Measurements from ENCODE around the gene ABHD1.
"Not testable (repeated sequence)": the region's sequence is repeated elsewhere in the genome, so short reads cannot be mapped to it uniquely, and the experiment has no call there.

ABHD1 gene

DNA sequence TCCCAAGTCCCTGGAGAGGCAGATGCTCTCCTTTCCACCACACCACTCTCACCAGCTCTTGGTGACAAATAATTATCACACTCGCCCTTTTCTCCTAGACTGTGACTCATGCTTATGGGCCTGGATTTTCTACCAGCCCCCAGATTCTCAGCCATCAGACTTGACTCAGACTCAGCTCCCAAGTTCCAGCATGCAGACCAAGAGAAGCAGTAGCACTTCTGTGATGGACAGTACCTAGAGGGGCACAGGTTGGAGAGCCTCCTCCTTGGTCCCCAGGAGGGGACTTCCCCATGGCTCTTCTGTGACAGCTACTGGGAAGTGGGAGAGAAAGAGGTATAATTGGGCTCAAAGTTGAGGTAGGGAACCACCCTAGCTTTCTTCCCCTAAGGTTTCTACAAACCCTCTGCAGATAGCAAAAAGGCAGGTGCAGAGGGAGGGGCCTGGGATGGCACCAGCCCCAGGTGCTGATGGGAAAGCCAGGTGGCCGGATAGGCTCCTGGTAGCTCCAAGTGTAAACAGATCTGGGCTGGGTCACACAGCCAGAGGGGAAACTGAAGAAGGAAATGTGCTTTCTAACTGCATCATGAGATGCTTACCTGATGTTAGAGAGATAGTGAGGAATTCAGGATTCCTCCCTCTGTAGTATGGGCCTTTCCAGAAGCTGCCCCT lies 29.3 kb downstream of the ABHD1 start:
- H3K4me3 Mint-ChIP-seq: no peak overlapping the region
- H3K9me3 Mint-ChIP-seq (ENCODE audit: low read depth): no peaks in the 10 kb centered on the region
- no peaks in the 10 kb centered on the region for H3K4me1 Mint-ChIP-seq (ENCODE audit: low read depth)
- peaks cover 2% of the 10 kb centered on the region for H3K27me3 Mint-ChIP-seq
- H3K36me3 Mint-ChIP-seq: no peaks in the 10 kb centered on the region
- H3K27ac Mint-ChIP-seq: no peak overlapping the region

DNA sequence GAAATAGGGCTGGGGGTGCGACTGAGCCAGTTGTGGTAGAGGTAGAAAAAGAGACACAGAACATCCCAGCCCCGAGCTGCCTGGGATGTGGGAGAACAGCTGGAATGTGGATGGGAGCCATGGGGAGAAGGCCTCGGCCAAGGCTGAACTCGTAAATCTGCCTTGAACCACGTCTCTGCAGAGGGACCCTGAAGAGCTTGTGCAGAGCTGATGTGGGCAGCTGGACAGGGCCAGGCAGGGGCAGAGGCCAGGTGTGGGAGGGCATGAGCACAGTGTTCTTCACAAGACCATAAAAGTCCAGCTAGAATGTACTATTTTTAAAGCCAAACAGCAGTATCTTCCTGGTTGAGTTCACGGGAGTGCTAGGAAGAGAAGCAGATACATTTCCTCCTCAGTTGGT lies 30.9 kb downstream of the ABHD1 start:
- H3K9me3 Mint-ChIP-seq (ENCODE audit: low read depth): no peaks in the 10 kb centered on the region
- no peaks in the 10 kb centered on the region for H3K4me1 Mint-ChIP-seq (ENCODE audit: low read depth)
- H3K27me3 Mint-ChIP-seq: no peaks in the 10 kb centered on the region
- H3K4me3 Mint-ChIP-seq: no peak overlapping the region
- no peaks in the 10 kb centered on the region for H3K36me3 Mint-ChIP-seq
- H3K27ac Mint-ChIP-seq: no peak overlapping the region

DNA sequence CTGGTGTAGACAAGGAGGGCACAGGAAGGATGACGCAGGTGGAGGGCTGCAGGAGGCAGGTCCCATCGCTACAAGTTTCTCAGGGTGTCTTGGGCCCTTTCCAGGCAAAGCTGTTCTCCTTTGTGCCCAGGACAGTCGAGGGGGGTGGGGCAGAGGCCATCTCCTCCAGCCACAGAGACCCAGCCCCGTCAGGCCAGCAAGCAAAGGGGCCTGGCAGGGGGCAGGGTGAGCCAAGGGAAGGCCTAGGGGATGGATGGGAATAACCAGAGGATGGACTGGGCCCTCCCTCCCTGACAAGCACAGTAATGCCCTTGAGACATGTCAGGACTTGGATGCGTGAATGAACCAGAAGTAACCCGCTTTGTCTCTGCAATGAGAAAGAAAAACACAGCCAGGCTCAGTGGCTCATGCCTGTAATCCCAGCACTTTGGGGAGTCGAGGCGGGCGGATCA lies 31.5 kb downstream of the ABHD1 start:
- Mint-ChIP-seq H3K4me1 (ENCODE audit: low read depth) (no peaks in the 10 kb centered on the region), H3K27ac (no peak overlapping the region)

DNA sequence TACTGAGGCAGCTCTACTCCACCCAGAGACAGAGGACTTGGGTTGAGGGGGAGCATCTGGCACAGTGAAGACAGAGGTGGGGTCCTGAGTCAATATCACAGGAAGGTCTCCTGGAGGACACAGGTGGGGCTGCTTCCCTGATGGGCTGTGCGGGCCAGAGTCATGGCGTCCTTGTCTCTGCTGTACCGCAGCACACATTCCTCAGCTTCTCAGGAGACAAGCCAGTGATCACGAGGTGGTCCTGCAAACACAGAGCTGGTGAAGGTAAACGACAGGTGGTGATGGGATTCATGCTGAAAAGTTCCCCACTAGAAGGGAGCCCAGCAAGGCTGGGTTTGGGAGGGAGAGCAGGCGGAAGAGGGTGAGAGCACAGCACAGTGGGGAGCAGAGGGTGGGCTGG lies 34.9 kb downstream of the ABHD1 start:
- Mint-ChIP-seq H3K36me3 (no peaks in the 10 kb centered on the region), H3K4me1 (ENCODE audit: low read depth) (no peaks in the 10 kb centered on the region), H3K27ac (no peak overlapping the region), H3K4me3 (no peak overlapping the region), H3K27me3 (no peaks in the 10 kb centered on the region), H3K9me3 (ENCODE audit: low read depth) (no peaks in the 10 kb centered on the region)

More for the DNA sequence above, 31.5 kb downstream of the ABHD1 start:
- Mint-ChIP-seq H3K4me3 (no peak overlapping the region), H3K9me3 (ENCODE audit: low read depth) (no peaks in the 10 kb centered on the region), H3K36me3 (no peaks in the 10 kb centered on the region), H3K27me3 (no peaks in the 10 kb centered on the region)

DNA sequence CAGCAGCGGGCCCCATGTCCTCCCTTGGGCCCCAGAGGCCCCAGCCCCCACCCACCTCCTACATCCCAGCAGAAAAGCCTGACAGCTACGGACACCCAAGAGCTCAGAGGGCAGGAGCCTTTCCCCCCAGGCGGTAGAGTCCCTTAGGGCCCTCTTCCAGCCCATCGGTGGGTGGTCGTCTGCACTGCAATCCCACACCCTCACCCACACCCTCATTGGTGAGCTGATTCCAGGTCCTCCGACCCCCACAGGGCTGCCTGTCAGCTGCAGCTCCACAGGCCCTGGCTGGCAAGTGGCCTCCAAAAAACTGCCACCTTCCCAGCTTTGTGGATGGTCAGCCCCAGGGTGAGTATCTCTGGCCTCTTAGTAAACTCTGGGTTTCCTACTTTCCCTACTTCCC lies 35.7 kb downstream of the ABHD1 start:
- Mint-ChIP-seq H3K27me3 (no peaks in the 10 kb centered on the region), H3K4me1 (ENCODE audit: low read depth) (no peaks in the 10 kb centered on the region), H3K9me3 (ENCODE audit: low read depth) (no peaks in the 10 kb centered on the region), H3K36me3 (no peaks in the 10 kb centered on the region), H3K27ac (no peak overlapping the region), H3K4me3 (no peak overlapping the region)

- no peaks in the 10 kb centered on the region for H3K36me3 Mint-ChIP-seq
- H3K4me1 Mint-ChIP-seq (ENCODE audit: low read depth): no peaks in the 10 kb centered on the region
- H3K9me3 Mint-ChIP-seq (ENCODE audit: low read depth): no peaks in the 10 kb centered on the region
- H3K4me3 Mint-ChIP-seq: no peak overlapping the region
- no peaks in the 10 kb centered on the region for H3K27me3 Mint-ChIP-seq
- no peak overlapping the region for H3K27ac Mint-ChIP-seq
These were observed 36.6 kb downstream of the ABHD1 start for GRCh38 chr2:27160191-27160590.

DNA sequence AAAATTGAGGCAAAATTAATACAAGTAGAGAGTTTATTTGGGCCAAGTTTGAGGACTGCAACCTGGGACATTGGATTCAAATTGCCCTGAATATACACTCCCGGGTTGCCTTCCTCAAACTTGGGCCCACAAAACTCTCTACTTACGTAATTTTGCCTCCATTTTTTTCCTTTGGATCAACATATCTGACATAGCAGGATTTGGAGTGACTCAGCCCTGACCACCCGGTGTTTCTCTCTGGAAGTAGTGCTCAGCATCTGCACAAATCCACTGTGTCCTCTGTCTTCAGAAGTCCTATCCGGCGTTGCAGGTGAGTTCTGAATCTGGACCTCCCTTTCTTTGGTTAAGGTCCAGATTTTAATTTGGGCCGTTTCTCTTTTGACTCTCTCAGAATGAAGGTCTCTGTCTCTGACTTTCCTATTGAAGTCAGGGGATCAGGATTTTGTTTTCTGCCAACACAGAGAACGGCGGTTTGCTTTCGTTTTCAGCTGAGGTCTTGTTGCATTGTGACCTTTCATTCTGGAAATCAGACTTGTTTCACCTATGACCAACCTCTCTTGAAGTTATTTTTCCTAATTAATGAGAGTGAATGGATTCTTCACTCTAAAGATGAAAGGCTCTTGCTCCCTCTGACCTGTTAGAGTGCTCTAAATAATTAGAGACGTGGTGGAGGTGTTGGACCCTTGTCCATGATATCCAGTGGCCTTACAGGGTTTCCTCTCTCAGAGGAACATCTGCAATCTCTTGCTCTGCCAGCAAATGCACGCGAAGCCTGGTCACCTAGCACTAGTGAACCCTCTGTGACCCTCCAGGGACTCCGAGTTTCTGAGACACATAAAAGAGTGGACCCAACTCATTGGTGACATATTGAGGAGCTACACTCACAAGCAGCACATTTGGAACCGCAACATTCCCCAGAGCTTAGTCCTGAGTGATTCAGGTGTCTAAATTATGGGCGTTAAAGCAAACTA lies 38.8 kb downstream of the ABHD1 start:
- no peaks in the 10 kb centered on the region for H3K27me3 Mint-ChIP-seq
- H3K9me3 Mint-ChIP-seq (ENCODE audit: low read depth): no peaks in the 10 kb centered on the region
- no peak overlapping the region for H3K4me3 Mint-ChIP-seq
- H3K27ac Mint-ChIP-seq: no peak overlapping the region
- no peaks in the 10 kb centered on the region for H3K36me3 Mint-ChIP-seq
- no peaks in the 10 kb centered on the region for H3K4me1 Mint-ChIP-seq (ENCODE audit: low read depth)

GRCh38 chr2:27164960-27165763 lies 41.5 kb downstream of the ABHD1 start:
- Mint-ChIP-seq H3K9me3 (ENCODE audit: low read depth) (no peaks in the 10 kb centered on the region), H3K27me3 (no peaks in the 10 kb centered on the region), H3K4me1 (ENCODE audit: low read depth) (peaks cover 2% of the 10 kb centered on the region), H3K36me3 (no peaks in the 10 kb centered on the region), H3K27ac (no peak overlapping the region), H3K4me3 (no peak overlapping the region)

- no peak overlapping the region for H3K27ac Mint-ChIP-seq
- H3K4me1 Mint-ChIP-seq (ENCODE audit: low read depth): peaks cover 4% of the 10 kb centered on the region
- peak overlapping the region; percentile 46 for H3K4me3 Mint-ChIP-seq
- no peaks in the 10 kb centered on the region for H3K27me3 Mint-ChIP-seq
- H3K36me3 Mint-ChIP-seq: no peaks in the 10 kb centered on the region
- no peaks in the 10 kb centered on the region for H3K9me3 Mint-ChIP-seq (ENCODE audit: low read depth)
These were observed 47.1 kb downstream of the ABHD1 start for GRCh38 chr2:27170581-27171337.

- H3K4me3 Mint-ChIP-seq: no peak overlapping the region
These were observed 47.8 kb downstream of the ABHD1 start for GRCh38 chr2:27171351-27171848.

DNA sequence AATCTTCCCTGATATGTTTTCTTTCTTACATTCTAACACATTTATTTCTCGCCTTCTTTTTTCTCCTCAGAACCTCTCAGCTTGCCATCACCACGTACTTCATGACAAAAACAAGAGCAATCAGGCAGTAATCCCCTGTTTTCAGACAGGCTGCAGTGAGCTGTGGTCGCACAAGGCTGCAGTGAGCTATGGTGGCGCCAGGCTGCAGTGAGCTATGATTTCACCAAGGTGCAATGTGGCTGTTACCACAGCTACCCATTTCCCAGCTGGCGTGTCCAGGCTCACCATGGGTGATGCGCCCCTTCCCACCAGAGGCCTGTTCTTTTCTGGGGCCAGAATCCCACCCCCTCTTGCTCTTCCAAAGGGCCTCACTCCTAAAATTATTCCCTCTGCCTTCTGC lies 51.0 kb downstream of the ABHD1 start:
- H3K4me1 Mint-ChIP-seq (ENCODE audit: low read depth): peaks cover 4% of the 10 kb centered on the region
- H3K27ac Mint-ChIP-seq: no peak overlapping the region
- no peaks in the 10 kb centered on the region for H3K9me3 Mint-ChIP-seq (ENCODE audit: low read depth)
- no peaks in the 10 kb centered on the region for H3K36me3 Mint-ChIP-seq
- no peak overlapping the region for H3K4me3 Mint-ChIP-seq
- H3K27me3 Mint-ChIP-seq: peaks cover 12% of the 10 kb centered on the region

More at GRCh38 chr2:27171351-27171848, 47.8 kb downstream of the ABHD1 start:
- peaks cover 4% of the 10 kb centered on the region for H3K4me1 Mint-ChIP-seq (ENCODE audit: low read depth)
- peaks cover under 1% of the 10 kb centered on the region for H3K27me3 Mint-ChIP-seq
- H3K9me3 Mint-ChIP-seq (ENCODE audit: low read depth): no peaks in the 10 kb centered on the region
- H3K36me3 Mint-ChIP-seq: no peaks in the 10 kb centered on the region
- no peak overlapping the region for H3K27ac Mint-ChIP-seq

- no peaks in the 10 kb centered on the region for H3K36me3 Mint-ChIP-seq
- peaks cover 14% of the 10 kb centered on the region for H3K27me3 Mint-ChIP-seq
- H3K27ac Mint-ChIP-seq: no peak overlapping the region
- peaks cover 2% of the 10 kb centered on the region for H3K4me1 Mint-ChIP-seq (ENCODE audit: low read depth)
- H3K4me3 Mint-ChIP-seq: no peak overlapping the region
- H3K9me3 Mint-ChIP-seq (ENCODE audit: low read depth): no peaks in the 10 kb centered on the region
These were observed 51.7 kb downstream of the ABHD1 start for GRCh38 chr2:27175330-27175729.

DNA sequence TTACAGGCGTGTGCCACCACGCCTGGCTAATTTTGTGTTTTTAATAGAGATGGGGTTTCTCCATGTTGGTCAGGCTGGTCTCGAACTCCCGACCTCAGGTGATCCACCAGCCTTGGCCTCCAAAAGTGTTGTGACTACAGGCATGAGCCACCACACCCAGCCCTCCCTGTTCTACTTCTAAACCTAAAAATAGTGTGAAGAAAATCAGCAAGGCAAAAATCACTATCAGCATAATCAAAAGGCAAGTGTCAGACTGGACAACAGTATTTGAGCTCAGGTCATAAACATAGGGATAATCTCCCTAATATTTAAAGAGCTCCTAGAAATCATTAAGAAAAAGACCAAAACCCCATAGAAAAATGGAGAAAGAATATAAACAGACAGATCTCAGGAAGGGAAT lies 52.2 kb downstream of the ABHD1 start:
- not testable (repeated sequence) for H3K4me1 Mint-ChIP-seq (ENCODE audit: low read depth); H3K4me3 Mint-ChIP-seq

More for the DNA sequence above, 52.2 kb downstream of the ABHD1 start:
- H3K36me3 Mint-ChIP-seq; H3K9me3 Mint-ChIP-seq (ENCODE audit: low read depth); H3K27ac Mint-ChIP-seq: not testable (repeated sequence)
- H3K27me3 Mint-ChIP-seq: peaks cover 17% of the 10 kb centered on the region

Measured in activated naive CD8-positive, alpha-beta T cell (primary cell).